Esophagus mucosa (tissue), 1 donor: ENCODE measurements around the gene TAS1R3. TPM values are rescaled to one million over a fixed set of nuclear protein-coding genes. Genes with fewer than 3 reads are reported as not detected.

Experiments
- ATAC-seq: fragments of 200-7000 bp; cut with Tn5 transposase; one replicate; pipeline ENCODE4 v1.9.1; 2020
- total RNA-seq: library from RNA; stranded (reverse); gene quantifications from one replicate; pipeline ENCODE4 v1.2.4, GENCODE V29; 2023
- donor health status: DM: yes; HTN: yes; CAD: no.

The TAS1R3 gene
- total RNA-seq, 1 donor from 2014 or later = 0.56 TPM

DNA sequence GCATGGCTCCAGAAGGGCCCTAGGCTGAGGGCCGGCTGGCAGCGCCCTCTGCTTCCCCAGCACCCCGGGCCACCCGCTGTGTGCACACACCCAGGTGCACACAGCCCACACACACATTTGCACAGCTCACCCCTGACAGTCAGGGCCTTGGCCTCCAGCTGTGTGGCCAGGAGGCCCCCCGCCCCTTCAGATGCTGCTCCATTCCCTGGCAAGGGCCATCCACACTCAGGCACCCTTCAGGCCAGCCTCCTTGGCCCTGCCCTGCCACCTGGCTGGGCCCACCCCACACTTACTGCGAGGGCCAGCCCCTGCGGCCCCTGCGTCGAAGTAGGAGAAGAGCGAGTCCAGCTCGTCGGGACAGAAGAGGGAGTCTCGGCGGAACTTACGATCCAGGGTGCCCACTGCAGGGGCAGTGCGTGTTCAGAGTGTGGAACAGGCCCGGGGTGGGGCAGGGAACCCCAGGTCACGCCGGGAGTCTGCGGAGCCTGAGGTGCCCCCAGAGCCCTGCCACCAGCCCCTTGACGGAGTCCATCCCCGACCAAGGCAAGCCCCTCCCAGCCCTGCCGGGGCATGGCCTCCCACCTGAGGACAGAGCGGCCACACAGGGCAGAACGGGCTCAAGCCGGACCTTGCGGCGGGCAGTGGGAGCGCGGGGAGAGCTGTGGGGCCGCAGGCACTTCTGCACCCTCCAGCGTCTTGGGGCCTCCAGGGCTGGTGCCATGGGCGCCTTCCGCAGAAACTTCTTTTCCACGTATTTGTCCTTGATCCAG is 35.7 kb upstream of the TAS1R3 start:
- ATAC-seq = no peak

- no peak for ATAC-seq
Measured at GRCh38 chr1:1296070-1297061, 34.7 kb upstream of the TAS1R3 start.

DNA sequence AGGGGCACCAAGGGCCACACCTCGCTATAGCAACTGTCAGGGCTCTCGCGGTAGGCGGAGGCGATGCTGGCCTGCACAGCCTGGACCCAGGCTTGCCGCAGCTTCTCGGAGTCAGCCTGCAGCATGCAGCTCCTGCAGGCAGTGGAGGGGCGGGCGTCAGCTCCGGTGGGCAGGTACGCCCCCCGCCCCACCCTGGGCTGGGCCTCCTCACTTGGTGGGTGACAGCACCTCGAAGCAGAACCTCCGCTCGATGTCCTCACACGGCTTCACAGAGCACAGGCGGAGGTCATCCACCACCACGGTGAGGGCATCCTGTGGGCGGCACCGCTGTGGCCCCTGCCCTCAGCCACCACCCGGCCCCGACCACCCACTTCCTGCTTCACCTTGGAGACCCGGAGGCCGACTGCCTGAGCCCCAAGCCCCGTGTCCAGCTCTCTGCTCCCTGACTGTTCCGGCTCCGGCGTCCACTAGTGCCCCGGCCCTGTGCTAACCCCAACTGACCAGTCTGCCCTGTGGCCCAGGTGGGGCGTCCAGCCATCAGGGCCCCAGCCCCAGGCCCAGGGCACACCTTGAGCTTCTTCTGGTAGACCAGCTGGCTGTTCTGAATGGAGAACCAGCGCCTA is 33.2 kb upstream of the TAS1R3 start:
- no peak for ATAC-seq

DNA sequence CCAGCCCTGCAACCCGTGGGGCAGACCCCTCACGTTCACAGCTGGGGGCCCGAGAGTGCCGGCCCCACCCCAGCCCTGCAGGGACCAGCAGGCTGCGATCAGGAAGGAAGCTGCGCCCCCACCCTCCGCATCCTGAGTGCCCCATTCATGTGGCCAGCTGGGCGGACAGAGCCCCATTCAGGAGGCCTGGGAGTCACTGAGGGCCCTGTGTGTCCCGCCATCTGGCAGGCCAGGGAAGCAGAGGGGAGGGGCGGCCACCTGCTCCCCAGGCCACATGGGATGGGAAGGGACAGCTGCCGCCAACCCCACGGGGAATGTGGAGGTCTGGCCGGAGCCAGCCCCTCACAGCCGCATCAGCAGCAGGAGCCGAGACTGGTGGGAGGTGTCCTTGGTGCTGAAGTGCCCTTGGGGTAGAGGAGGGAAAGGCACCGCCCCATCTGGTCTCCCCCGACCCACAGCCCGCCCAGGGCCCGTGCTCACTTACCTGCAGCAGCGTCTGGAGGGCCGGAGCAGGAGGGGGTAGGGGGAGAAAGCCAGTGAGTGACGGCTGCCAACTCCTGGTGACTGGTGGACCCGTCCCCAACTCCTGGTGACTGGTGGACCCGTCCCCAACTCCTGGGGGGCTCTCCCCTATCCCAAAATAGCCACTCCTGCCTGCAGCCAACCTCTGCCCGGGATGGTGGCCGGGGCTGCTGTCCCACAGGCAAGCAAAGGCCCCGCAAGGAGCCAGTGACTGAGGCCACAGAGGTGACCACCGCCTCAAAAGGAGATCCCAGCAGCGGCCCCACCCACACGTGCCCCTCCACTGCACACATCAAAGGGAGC is 32.0 kb upstream of the TAS1R3 start:
- ATAC-seq = no peak

GRCh38 chr1:1299686-1300351 is 31.3 kb upstream of the TAS1R3 start:
- ATAC-seq = no peak

GRCh38 chr1:1300352-1300739 is 30.7 kb upstream of the TAS1R3 start:
- no peak for ATAC-seq

GRCh38 chr1:1302006-1302430 is 29.1 kb upstream of the TAS1R3 start:
- no peak for ATAC-seq

- ATAC-seq = peak; percentile 52
Measured at GRCh38 chr1:1302951-1303509, 28.1 kb upstream of the TAS1R3 start.

DNA sequence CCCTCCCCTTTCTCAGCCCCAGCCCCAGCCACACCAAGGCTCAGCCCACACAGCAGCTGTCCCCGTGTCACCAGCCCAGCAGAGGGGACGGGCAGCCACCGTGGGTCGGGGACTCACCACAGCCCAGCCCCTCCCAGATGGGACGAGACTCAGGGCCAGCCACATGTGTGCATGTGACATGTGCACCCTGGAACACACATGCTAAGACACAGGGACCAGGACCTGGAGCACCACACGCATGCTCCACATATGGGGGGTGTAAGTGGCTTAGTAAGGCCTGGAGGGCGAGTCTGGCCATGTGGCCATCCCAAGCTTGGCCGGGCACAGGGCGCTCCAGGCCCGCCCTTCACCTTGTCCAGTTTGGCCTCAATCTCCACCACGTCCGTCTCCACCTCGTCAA is 27.3 kb upstream of the TAS1R3 start:
- no peak for ATAC-seq

DNA sequence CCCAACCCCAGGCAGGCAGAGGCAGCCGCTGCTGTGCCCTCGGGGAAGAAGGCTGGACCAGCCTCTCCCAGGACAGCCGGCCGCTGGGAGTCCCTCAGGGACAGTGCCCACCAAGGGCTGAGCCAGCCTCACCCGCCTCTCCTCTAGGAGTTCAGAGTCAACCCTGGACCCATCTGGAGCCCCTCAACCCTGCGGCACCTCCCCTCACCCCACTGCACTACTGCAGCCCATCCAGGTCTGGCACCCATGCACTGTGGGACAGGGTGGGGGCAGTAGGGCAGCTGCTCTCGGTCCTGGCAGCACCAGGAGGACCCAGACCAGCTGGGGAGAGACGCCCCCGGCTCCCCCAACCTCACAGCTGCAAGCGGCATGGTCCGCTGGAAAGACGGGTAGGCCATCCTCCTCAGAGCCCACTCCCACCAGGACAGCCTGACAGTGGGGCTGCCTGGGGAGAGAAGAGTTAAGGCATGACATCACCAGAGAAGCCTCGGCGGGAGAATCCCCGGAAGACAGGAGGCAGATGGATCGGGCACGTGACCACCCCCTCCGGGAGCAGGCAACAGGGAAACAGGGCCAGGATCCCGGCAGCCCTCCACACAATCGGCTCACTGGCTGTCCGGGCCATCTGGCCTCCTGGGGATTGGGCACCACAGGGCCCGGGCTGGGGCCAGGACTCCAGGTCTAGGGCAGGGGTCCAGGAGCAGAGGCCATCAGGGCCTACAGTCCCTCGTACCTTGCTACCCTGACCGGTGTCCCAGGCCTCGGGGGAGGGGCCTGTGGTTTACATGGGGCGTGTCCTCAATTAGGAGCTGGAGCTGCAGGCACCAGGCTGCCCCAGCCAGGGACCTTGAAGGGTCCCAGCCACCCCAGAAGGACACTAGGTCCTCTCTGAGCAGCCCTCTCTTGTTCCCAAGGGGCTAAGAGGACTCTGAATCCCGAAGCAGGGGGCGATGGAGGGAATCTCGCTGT is 26.5 kb upstream of the TAS1R3 start:
- ATAC-seq = no peak

GRCh38 chr1:1305300-1306069 is 25.6 kb upstream of the TAS1R3 start:
- peak; percentile 51 for ATAC-seq

GRCh38 chr1:1306070-1306660 is 24.9 kb upstream of the TAS1R3 start:
- ATAC-seq = no peak

DNA sequence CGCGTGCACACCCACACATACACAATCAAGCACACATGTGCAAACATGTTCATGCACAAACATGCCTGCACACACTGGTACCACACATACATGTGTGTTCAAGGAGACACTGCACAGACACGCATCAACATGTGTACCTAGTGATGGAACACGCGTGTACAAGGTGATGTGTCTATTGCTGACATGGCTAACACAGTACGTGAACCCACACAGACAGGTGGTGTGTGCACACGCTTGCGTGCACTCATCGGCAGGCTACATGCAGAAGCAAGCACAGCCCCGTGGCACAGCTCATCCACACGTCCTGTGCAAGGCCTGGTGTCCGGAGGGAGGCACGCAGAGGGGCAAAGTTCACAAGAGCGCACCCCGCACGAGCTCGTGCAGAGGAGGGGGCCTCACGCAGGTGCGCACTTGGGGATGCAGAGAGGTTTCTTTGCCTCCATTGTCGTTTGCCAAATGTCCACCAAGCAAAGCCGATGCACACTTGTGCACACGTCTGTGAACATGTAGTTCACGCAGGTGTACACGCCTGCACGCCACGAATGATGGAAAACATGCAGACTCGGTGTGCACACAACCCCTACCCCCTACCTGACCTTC is 24.3 kb upstream of the TAS1R3 start:
- ATAC-seq = no peak

GRCh38 chr1:1307261-1307922 is 23.7 kb upstream of the TAS1R3 start:
- ATAC-seq = no peak

GRCh38 chr1:1307923-1308755 is 22.9 kb upstream of the TAS1R3 start, which contains the start of the genes ACAP3 and PUSL1:
TSS of gene ACAP3 (minus strand) at chr1:1307930. CDS start at chr1:1307815, 115 bp downstream.
TSS of gene PUSL1 (plus strand) at chr1:1308597. CDS start at chr1:1308644, 47 bp downstream.
- peak; percentile 67 for ATAC-seq

DNA sequence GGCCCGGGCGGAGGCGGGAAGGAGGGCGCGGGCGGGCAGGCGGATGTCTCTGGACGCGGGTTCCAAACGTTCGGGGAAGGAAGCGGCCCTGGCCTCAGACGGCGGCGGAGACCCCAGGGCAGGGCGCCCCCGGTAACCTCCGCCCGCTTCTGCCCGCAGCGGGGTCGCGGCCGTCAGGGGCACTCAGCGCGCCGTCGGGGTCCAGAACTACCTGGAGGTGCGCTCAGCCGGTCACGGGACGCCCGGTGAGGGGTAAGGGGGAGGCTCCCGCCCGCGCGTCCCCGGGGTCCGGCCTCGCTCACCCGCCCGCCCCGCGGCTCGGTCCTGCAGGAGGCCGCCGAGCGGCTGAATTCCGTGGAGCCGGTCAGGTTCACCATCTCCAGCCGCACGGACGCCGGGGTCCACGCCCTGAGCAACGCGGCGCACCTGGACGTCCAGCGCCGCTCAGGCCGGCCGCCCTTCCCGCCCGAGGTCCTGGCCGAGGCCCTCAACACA is 22.3 kb upstream of the TAS1R3 start:
- no peak for ATAC-seq
